GM18867 (cell line): ENCODE results near the gene HCK.

ENCODE experiments used
- ATAC-seq: cut with Tn5 transposase; IDR thresholded peaks from one replicate; pipeline ENCODE4 v1.9.1; 2021; ENCODE audit warnings: mild to moderate bottlenecking, moderate library complexity; ENCODE audit not compliant: unreplicated experiment

The HCK gene

DNA sequence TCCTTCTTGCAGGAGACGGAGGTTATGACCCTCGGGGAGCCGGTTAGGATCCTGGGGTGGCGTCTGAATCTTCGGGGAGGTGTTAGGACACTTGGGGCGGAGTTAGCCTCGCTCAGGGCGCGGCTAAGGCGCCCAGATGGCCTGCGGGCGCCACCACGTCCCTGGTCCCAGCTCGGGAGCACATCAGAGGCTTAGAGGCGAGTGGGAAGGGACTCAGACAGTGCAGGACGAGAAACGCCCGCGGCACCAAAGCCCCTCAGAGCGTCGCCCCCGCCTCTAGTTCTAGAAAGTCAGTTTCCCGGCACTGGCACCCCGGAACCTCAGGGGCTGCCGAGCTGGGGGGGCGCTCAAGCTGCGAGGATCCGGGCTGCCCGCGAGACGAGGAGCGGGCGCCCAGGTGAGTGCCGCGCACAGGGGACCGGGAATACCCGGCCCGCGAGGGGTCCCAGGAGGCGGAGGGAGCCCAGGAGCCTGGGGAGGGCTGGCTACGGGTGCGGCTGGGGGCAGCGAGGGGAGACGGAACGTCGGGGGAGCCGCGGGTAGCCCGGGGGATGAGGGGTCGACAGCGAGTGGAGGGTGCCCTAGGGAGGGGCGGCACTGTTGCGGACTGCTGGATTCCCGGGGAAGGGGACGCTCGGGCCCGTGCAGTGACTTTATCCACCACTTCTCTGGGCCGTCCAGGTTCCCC is at the start of gene HCK:
Gene HCK (plus strand): TSS at position 153 of the 688 bp plus-strand sequence.
- ATAC-seq: no peak

- no peak for ATAC-seq
Measured at GRCh38 chr20:32003325-32003724, 48.7 kb upstream of the HCK start.

GRCh38 chr20:32004963-32005362 is 47.1 kb upstream of the HCK start:
- no peak for ATAC-seq

DNA sequence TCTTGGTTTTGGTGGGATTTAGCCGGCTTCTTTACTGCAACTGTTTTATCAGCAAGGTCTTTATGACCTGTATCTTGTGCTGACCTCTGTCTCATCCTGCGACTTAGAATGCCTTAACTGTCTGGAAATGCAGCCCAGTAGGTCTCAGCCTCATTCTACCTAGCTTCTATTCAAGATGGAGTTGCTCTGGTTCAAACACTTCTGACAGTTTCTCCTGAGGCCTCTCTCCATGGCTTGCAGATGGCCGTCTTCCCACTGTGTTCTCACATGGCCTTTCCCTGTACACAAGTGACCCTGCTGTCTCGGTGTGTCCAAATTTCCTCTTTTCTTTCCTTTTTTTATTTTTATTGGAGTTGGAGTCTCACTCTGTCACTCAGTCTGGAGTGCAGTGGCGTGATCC is 46.0 kb upstream of the HCK start:
- ATAC-seq: no peak

DNA sequence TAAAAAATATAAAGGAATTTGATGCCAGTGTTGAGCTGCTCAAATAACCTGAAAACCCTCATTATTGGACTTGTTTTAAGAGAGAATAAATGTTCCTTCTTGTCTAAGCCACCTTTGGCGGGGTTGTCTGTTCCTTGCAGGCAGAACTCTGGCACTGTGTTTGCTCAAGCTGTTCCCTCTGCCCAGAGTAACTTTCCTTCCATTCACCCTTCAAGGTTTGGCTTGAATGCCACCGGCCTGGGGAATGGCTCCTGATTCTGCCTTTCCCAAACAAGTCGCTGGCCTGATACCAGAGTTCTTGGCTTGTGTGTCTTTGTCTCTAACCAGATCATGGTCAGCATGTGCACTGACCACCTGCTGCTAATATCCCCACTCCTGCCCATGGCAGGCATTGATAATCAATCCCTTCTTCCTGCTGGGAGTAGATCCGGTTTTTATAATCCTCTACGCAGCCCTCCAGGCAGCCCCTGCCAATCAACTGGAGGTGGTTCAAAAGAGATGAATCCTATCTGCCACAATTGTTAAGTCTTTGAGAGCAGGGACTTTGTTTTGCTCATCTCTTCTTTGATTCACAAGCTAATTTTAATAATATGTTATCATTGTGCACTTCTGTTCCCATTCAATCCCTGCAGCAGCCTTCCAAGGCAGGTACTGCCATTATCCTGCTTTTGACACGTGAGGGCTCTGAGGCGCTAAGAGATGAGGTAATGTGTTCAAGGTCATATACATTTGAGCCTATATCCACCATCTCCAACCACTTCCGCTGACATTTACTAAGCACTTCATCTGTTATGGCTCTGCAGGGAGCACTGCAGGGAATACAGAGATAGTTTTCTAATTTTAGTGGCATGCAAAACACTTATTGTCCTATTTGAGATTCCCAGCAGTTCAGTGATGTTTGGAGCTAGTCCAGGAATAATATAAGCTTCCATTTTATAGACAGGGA is 44.9 kb upstream of the HCK start:
- no peak for ATAC-seq

GRCh38 chr20:32007787-32008616 is 44.0 kb upstream of the HCK start:
- ATAC-seq: no peak

GRCh38 chr20:32009564-32009963 is 42.5 kb upstream of the HCK start:
- ATAC-seq: no peak

DNA sequence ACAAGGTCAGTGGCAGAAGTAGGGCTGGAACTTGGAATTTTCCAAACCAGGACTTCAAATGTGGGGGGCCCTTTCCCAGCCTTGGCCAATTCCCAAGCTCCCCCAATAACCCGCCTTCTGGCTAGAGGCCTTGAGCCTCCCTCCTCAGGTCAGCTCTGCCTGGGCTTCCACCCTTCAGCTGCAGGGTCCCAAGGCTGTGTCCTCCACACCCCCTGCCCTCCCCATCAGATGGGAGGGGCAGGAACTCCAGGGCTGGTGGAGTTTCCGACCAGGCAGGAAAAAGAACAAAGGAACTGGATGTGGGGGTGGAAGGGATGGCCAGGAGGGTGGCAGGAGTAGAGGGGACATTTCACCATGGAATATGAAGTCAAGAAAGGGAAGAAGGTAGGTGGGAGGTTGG is 41.9 kb upstream of the HCK start, which contains the start of gene CCM2L:
Gene CCM2L (plus strand): TSS at position 338 of the 400 bp plus-strand sequence. CDS start 17 bp downstream, at position 355.
- no peak for ATAC-seq

DNA sequence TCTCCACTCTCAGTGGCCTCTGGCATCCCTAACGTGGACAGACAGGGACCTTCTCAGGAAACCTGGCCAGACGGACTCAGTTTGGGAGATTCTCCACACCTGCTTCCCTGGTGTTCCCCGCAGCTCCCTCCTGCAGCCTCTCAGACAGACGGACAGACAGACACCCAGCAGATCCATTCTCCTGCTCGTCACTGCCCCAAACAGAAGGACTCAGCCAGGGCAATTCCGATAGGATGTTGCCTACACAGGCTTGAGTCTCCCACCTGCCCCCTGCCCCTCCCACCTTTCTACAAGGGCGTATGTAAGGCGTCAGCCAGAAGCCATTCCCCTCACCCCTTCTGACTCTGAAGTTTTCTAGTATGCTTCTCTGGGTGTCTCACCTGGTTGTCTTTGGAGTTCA is 41.4 kb upstream of the HCK start:
- ATAC-seq: no peak

DNA sequence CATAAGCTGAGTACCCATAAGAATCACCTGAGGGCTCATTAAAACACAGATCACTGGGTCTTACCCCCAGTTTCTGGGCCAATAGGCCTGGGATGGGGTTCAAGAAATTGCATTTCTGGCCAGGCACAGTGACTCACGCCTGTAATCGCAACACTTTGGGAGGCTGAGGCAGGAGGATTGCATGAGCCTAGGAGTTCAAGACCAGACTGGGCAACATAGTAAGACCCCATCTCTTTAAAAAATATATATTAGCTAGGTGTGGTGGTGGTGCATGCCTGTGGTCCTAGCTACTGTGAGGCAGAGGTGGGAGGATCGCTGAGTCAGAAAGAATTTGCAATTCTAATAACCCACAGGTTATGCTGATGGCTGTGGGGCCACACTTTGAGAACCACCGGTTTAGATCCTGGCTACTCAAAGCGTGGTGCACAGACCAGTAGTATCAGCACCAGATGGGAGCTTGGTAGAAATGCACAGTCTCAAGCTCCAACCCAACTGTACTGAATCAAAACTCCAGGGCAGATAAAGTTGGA is 39.8 kb upstream of the HCK start:
- no peak for ATAC-seq

DNA sequence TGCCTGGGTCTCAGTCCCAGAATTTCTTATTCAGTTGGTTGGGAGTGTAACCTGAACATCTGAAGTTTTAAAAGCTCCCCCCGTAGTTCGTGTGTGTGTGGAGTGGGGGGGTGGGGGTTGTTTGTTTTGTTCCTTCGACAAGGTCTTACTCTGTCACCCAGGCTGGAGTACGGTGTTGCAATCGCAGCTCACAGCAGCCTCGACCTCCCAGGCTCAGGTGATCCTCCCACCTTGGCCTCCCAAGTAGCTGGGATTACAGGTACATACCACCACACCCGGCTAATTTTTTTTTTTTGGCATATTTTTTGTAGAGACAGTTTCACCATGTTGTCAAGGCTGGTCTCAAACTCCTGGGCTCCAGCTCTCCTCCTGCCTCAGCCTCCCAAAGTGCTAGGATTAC is 38.7 kb upstream of the HCK start:
- no peak for ATAC-seq

DNA sequence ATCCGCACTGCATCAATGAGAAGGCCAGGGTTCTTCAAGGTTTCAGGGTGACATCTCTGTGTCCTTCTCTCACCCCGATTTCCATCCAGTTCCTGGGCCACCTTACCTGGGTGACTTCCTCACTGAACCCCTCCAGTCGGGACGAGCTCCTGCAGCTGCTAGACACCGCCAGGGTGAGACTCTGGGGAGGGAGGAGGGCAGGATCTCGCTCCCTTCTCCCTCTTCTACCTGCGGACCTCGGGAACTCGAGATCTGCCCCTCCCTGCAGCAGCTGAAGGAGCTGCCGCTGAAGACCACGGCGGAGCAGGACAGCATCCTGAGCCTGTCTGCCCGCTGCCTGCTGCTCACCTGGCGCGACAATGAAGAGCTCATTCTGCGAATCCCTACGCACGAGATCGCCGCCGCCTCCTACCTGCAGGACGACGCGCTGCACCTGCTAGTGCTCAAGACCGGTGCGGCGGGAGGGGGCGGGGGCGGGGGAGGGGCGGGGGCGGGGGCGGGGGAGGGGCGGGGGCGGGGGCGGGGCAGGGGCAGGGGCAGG is 34.3 kb upstream of the HCK start:
- no peak for ATAC-seq

DNA sequence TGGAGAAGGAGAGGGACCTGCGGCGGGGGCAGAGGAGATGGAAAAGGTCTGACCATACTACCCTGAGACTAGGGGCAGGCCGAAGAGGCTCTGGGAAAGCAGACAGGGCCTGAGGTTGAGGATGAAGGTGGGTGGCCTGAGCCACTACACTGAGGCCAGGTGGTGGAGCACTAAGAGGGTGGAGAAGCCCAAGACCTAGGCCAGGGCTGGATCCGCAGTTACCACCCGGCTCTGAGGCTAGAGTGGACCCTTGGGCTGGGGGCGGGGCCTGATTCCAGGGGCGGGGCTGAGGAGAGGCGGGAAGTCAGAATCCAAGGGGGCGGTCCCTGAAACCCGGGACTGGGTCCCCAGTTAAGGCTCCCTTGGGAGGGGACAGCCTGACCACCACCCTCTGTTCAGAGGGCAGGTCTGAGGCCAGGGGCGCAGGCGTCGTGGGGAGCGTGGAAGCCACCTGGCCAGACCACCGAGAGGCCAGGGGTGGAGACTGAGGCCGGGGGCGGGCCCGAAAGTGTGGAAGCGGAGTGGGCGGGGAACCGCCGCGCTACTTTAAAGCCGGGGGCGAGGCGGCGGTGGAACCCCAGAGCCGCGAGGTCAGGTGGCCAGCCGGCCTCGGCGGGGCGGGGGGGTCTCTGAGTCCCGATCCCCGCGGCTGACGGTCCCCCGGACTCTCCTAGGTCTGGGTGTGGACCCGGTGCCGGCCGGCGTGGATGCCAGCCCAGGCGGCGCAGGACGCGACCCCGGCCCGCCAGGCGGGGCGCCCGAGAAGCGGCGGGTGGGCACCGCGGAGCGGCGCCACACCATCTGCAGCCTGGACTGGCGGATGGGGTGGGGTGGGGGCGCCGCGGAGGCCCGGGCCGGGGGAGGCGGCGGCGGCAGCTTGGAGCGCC is 33.5 kb upstream of the HCK start:
- ATAC-seq: no peak

GRCh38 chr20:32019156-32019510 is 32.9 kb upstream of the HCK start:
- no peak for ATAC-seq

- ATAC-seq: no peak
Measured at GRCh38 chr20:32019563-32020463, 32.2 kb upstream of the HCK start.

DNA sequence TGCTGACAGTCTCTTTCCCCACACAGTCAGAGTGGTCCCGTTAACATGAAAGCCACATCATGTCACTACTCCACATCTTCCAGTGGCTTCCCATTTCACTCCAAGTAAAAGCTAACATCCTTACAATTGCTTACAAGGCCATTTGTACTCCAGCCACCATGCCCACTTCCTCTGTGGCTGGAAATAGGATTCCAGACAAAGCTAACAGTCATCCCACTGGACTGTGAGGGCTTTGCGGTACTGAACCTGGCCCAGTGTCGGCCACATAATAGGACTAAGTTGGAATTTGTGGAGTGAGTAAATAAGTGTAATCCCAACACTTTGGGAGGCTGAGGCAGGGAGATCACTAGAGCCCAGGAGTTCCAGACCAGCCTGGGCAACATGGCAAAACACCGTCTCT is 31.0 kb upstream of the HCK start:
- ATAC-seq: no peak

- no peak for ATAC-seq
Measured at GRCh38 chr20:32024683-32025295, 27.3 kb upstream of the HCK start.

DNA sequence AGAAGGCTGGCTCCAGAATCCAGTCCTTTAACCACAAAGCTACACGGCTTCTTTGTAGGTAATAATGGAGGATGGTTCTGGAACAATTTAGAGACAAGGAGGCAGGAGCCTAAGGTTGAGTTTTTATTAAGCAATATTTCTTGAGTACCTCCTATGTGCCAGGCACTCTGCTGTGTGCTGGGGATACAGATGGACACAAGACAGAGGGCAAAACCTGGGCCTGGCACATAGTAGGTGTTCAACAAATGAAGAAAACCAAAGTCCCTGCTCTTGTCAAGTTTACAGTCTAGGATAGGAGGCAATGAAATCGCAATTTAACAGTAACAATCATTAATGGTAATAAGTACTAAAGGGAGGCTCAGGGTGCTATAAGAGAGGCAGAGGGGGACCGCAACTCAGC is 24.4 kb upstream of the HCK start:
- no peak for ATAC-seq
